ENCODE data around the gene SERPINA12.

Gene SERPINA12

GRCh38 chr14:94509356-94509755 lies at the start of gene SERPINA12:
Gene SERPINA12, minus strand, starts transcription at chr14:94509469. Its CDS starts 11,072 bp downstream, at chr14:94498397.
- Histone ChIP-seq H3K27ac (no peak within 1 kb of the TSS), H3K9ac (ENCODE audit: insufficient read length) (no peak within 1 kb of the TSS), H3K36me3 (ENCODE audit: insufficient read depth, low read length) (no peaks in the 10 kb centered on the region), H3K4me3 (no peak within 1 kb of the TSS), H3K9me3 (ENCODE audit: low read depth, low read length) (no peaks in the 10 kb centered on the region)
- TF ChIP-seq POLR2AphosphoS5 (IDR thresholded peaks at IDR 0.05; ENCODE audit: borderline replicate concordance, low read depth, low read length) = no peak
- TF ChIP-seq FOXP2 (optimal IDR thresholded peaks at IDR 0.05; ENCODE audit: control extremely low read depth, extremely low read length, insufficient read depth) = no peak
- no peak for TF ChIP-seq EZH2 (IDR thresholded peaks at IDR 0.05)
- DNase-seq (ENCODE audit: low read depth, low spot score) = no peak

GRCh38 chr14:94558842-94559241 lies 49.6 kb upstream of the SERPINA12 start:
- Histone ChIP-seq H3K9ac (ENCODE audit: insufficient read length) (no peak overlapping the region), H3K27ac (no peak overlapping the region), H3K4me3 (no peak overlapping the region), H3K9me3 (ENCODE audit: low read depth, low read length) (no peaks in the 10 kb centered on the region), H3K36me3 (ENCODE audit: insufficient read depth, low read length) (no peaks in the 10 kb centered on the region)
- TF ChIP-seq EZH2 (IDR thresholded peaks at IDR 0.05) = no peak
- TF ChIP-seq POLR2AphosphoS5 (IDR thresholded peaks at IDR 0.05; ENCODE audit: borderline replicate concordance, low read depth, low read length) = no peak
- TF ChIP-seq FOXP2 (optimal IDR thresholded peaks at IDR 0.05; ENCODE audit: control extremely low read depth, extremely low read length, insufficient read depth) = no peak
- no peak for DNase-seq (ENCODE audit: low read depth, low spot score)

GRCh38 chr14:94557327-94557726 lies 48.1 kb upstream of the SERPINA12 start:
- DNase-seq (ENCODE audit: low read depth, low spot score) = no peak
- TF ChIP-seq EZH2 (IDR thresholded peaks at IDR 0.05) (no peak), FOXP2 (optimal IDR thresholded peaks at IDR 0.05; ENCODE audit: control extremely low read depth, extremely low read length, insufficient read depth) (no peak), POLR2AphosphoS5 (IDR thresholded peaks at IDR 0.05; ENCODE audit: borderline replicate concordance, low read depth, low read length) (no peak)
- Histone ChIP-seq H3K4me3 (no peak overlapping the region), H3K9ac (ENCODE audit: insufficient read length) (no peak overlapping the region), H3K36me3 (ENCODE audit: insufficient read depth, low read length) (no peaks in the 10 kb centered on the region), H3K9me3 (ENCODE audit: low read depth, low read length) (no peaks in the 10 kb centered on the region), H3K27ac (no peak overlapping the region)

GRCh38 chr14:94555991-94556390 lies 46.7 kb upstream of the SERPINA12 start:
- no peak for DNase-seq (ENCODE audit: low read depth, low spot score)
- Histone ChIP-seq H3K27ac (no peak overlapping the region), H3K9ac (ENCODE audit: insufficient read length) (no peak overlapping the region), H3K36me3 (ENCODE audit: insufficient read depth, low read length) (no peaks in the 10 kb centered on the region), H3K9me3 (ENCODE audit: low read depth, low read length) (no peaks in the 10 kb centered on the region), H3K4me3 (no peak overlapping the region)
- TF ChIP-seq FOXP2 (optimal IDR thresholded peaks at IDR 0.05; ENCODE audit: control extremely low read depth, extremely low read length, insufficient read depth) = no peak
- no peak for TF ChIP-seq EZH2 (IDR thresholded peaks at IDR 0.05)
- TF ChIP-seq POLR2AphosphoS5 (IDR thresholded peaks at IDR 0.05; ENCODE audit: borderline replicate concordance, low read depth, low read length) = no peak

GRCh38 chr14:94550041-94550440 lies 40.8 kb upstream of the SERPINA12 start:
- no peak for TF ChIP-seq EZH2 (IDR thresholded peaks at IDR 0.05)
- TF ChIP-seq FOXP2 (optimal IDR thresholded peaks at IDR 0.05; ENCODE audit: control extremely low read depth, extremely low read length, insufficient read depth) = no peak
- TF ChIP-seq POLR2AphosphoS5 (IDR thresholded peaks at IDR 0.05; ENCODE audit: borderline replicate concordance, low read depth, low read length) = no peak
- no peak overlapping the region for H3K4me3 ChIP-seq
- DNase-seq (ENCODE audit: low read depth, low spot score) = no peak
- H3K36me3 ChIP-seq (ENCODE audit: insufficient read depth, low read length) = no peaks in the 10 kb centered on the region
- no peak overlapping the region for H3K27ac ChIP-seq
- H3K9me3 ChIP-seq (ENCODE audit: low read depth, low read length) = no peaks in the 10 kb centered on the region
- H3K9ac ChIP-seq (ENCODE audit: insufficient read length) = no peak overlapping the region

GRCh38 chr14:94548999-94549985 lies 40.0 kb upstream of the SERPINA12 start:
- Histone ChIP-seq H3K36me3 (ENCODE audit: insufficient read depth, low read length) (no peaks in the 10 kb centered on the region), H3K4me3 (no peak overlapping the region), H3K27ac (no peak overlapping the region), H3K9ac (ENCODE audit: insufficient read length) (no peak overlapping the region), H3K9me3 (ENCODE audit: low read depth, low read length) (no peaks in the 10 kb centered on the region)
- DNase-seq (ENCODE audit: low read depth, low spot score) = no peak
- TF ChIP-seq EZH2 (IDR thresholded peaks at IDR 0.05) (no peak), POLR2AphosphoS5 (IDR thresholded peaks at IDR 0.05; ENCODE audit: borderline replicate concordance, low read depth, low read length) (no peak), FOXP2 (optimal IDR thresholded peaks at IDR 0.05; ENCODE audit: control extremely low read depth, extremely low read length, insufficient read depth) (no peak)

GRCh38 chr14:94548131-94548998 lies 39.1 kb upstream of the SERPINA12 start:
- no peak for TF ChIP-seq FOXP2 (optimal IDR thresholded peaks at IDR 0.05; ENCODE audit: control extremely low read depth, extremely low read length, insufficient read depth)
- TF ChIP-seq EZH2 (IDR thresholded peaks at IDR 0.05) = no peak
- no peak for TF ChIP-seq POLR2AphosphoS5 (IDR thresholded peaks at IDR 0.05; ENCODE audit: borderline replicate concordance, low read depth, low read length)
- DNase-seq (ENCODE audit: low read depth, low spot score) = no peak
- no peaks in the 10 kb centered on the region for H3K36me3 ChIP-seq (ENCODE audit: insufficient read depth, low read length)

GRCh38 chr14:94547726-94548125 lies 38.5 kb upstream of the SERPINA12 start:
- Histone ChIP-seq H3K27ac (no peak overlapping the region), H3K36me3 (ENCODE audit: insufficient read depth, low read length) (no peaks in the 10 kb centered on the region), H3K9me3 (ENCODE audit: low read depth, low read length) (no peaks in the 10 kb centered on the region), H3K4me3 (no peak overlapping the region), H3K9ac (ENCODE audit: insufficient read length) (no peak overlapping the region)
- TF ChIP-seq FOXP2 (optimal IDR thresholded peaks at IDR 0.05; ENCODE audit: control extremely low read depth, extremely low read length, insufficient read depth) = no peak
- no peak for TF ChIP-seq POLR2AphosphoS5 (IDR thresholded peaks at IDR 0.05; ENCODE audit: borderline replicate concordance, low read depth, low read length)
- TF ChIP-seq EZH2 (IDR thresholded peaks at IDR 0.05) = no peak
- no peak for DNase-seq (ENCODE audit: low read depth, low spot score)

More at GRCh38 chr14:94548131-94548998, 39.1 kb upstream of the SERPINA12 start:
- Histone ChIP-seq H3K9ac (ENCODE audit: insufficient read length) (no peak overlapping the region), H3K4me3 (no peak overlapping the region), H3K9me3 (ENCODE audit: low read depth, low read length) (no peaks in the 10 kb centered on the region), H3K27ac (no peak overlapping the region)

All from SK-N-MC (cell line).